OCI-LY7 (cell line): ENCODE data around the gene DDX10. TPM values are rescaled to one million over a fixed set of nuclear protein-coding genes. Genes with fewer than 3 reads are reported as not detected.

Source experiments
- BruUV-seq: library from RNA; stranded (reverse); fragments of 400-500 nt; replicated peaks from 2 replicates; lab custom pipeline; 2021; lab: Mats Ljungman, UMichigan
- CTCF ChIA-PET: fragments of 300-600 bp; sonication (Branson Sonifier 250); formaldehyde crosslinking; loops from one replicate; lab custom pipeline; 2022; ENCODE audit warnings: antibody characterized with exemption; ENCODE audit not compliant: unreplicated experiment; lab: Charles Lee
- POLR2A ChIA-PET: fragments of 300-600 bp; sonication (Branson Sonifier 250); formaldehyde crosslinking; loops from one replicate; lab custom pipeline; 2022; ENCODE audit warnings: antibody characterized with exemption; lab: Charles Lee
- DNase-seq: peaks from one replicate; pipeline ENCODE4 v3.0.0-alpha.2; 2015; ENCODE audit warnings: low spot score
- H2AFZ ChIP-seq: fragments of 200-600 bp; sonication (generic), shearing (Covaris generic); 2 replicates; pipeline ENCODE4 v1.6.1; 2014; ENCODE audit warnings: mild to moderate bottlenecking, antibody characterized with exemption, low read length, moderate library complexity
- H3K27ac ChIP-seq: fragments of 200-600 bp; sonication (generic); 2 replicates; pipeline ENCODE4 v1.5.1; 2014; ENCODE audit warnings: mixed run types, low read depth, mild to moderate bottlenecking, moderate library complexity, low read length, inconsistent platforms; ENCODE audit not compliant: poor library complexity, severe bottlenecking
- H3K36me3 ChIP-seq: fragments of 200-600 bp; sonication (generic); 2 replicates; pipeline ENCODE4 v1.6.1; 2014; ENCODE audit warnings: mild to moderate bottlenecking, antibody characterized with exemption, low read length, moderate library complexity, mixed read lengths; ENCODE audit not compliant: insufficient read depth
- H3K4me1 ChIP-seq: fragments of 200-600 bp; sonication (generic); 2 replicates; pipeline ENCODE4 v1.5.1; 2014; ENCODE audit warnings: mild to moderate bottlenecking, low read length; ENCODE audit not compliant: insufficient read depth, poor library complexity, severe bottlenecking
- H3K4me2 ChIP-seq: fragments of 200-600 bp; sonication (generic); 2 replicates; pipeline ENCODE4 v1.6.1; 2014; ENCODE audit warnings: mild to moderate bottlenecking, low read length
- H3K4me3 ChIP-seq: fragments of 200-600 bp; sonication (generic); 2 replicates; pipeline ENCODE4 v1.5.1; 2014; ENCODE audit warnings: mild to moderate bottlenecking, low read depth, low read length; ENCODE audit not compliant: poor library complexity, severe bottlenecking
- H3K79me2 ChIP-seq: fragments of 200-600 bp; sonication (generic); 2 replicates; pipeline ENCODE4 v1.6.1; 2016; ENCODE audit warnings: low read depth, mild to moderate bottlenecking, low read length, moderate library complexity, mixed read lengths; ENCODE audit not compliant: insufficient read depth
- H3K9me2 ChIP-seq: fragments of 200-600 bp; sonication (generic); 2 replicates; pipeline ENCODE4 v1.6.1; 2016; ENCODE audit warnings: mild to moderate bottlenecking, low read length, mixed read lengths; ENCODE audit not compliant: insufficient read depth
- H3K9me3 ChIP-seq: fragments of 200-600 bp; sonication (generic); 2 replicates; pipeline ENCODE4 v1.6.1; 2014; ENCODE audit warnings: mild to moderate bottlenecking, mixed run types, low read length, mixed read lengths
- H4K20me1 ChIP-seq: fragments of 200-600 bp; sonication (generic); 2 replicates; pipeline ENCODE4 v1.6.1; 2014; ENCODE audit warnings: mild to moderate bottlenecking, antibody characterized with exemption, low read length, moderate library complexity, mixed read lengths; ENCODE audit not compliant: insufficient read depth
- EZH2phosphoT487 ChIP-seq: fragments of 200-600 bp; sonication (generic); IDR thresholded peaks from 2 replicates; pipeline ENCODE4 v1.6.1; 2018; ENCODE audit warnings: low read depth, borderline replicate concordance, mild to moderate bottlenecking, mixed run types, antibody characterized with exemption, low read length, moderate library complexity, mixed read lengths
- intact Hi-C: fragments of 100-400 bp; cut with micrococcal nuclease; formaldehyde crosslinking; loops from one replicate; pipeline ENCODE4 v1.10.0; 2022; ENCODE audit not compliant: unreplicated experiment
- total RNA-seq, 2 experiments: library from RNA; depleted of rRNA in 1 of 2; stranded (reverse); fragments of >200 nt in 1 of 2; shearing (Covaris generic) in 1 of 2; gene quantifications; 2 replicates each; pipeline ENCODE4 v1.2.3, GENCODE V29; 2014 to 2022
- TF ChIP-seq, protein P1 (sequence below): fragments of 200-600 bp; sonication (generic); conservative IDR thresholded peaks from 2 replicates; pipeline ENCODE4 v1.5.1; 2014; ENCODE audit warnings: mild to moderate bottlenecking, antibody characterized with exemption, low read length, moderate library complexity, mixed read lengths

DDX10 gene
- total RNA-seq, 2 experiments from 2014 or later = 46.5 to 48.7 TPM

DNA sequence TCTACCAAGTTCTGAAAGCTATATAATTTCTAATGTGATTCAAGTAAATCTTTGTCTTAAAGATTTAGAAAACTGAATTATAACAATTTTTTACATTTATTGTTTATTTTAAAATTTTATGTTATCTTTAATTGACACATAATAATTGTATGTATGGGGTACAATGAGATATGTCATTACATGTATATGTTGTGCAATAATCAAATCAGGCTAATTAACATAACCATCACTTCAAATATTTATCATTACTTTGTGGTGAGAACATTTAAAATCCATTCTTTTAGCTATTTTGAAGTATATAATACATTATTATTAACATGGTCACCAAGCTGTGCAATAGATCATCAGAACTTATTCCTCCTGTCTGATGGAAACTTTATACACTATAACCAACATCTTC is 181.1 kb downstream of the DDX10 start:
- CTCF ChIA-PET = no interaction called here
- DNase-seq = no peak
- intact Hi-C loops = no loop called here
- POLR2A ChIA-PET = interaction anchor here (1.2 kb wide), 1 partner anchor 9 kb away, joined by 7 read pairs; no protein-coding TSS in a partner anchor
- no TSS peak for BruUV-seq
- TF ChIP-seq EZH2phosphoT487 = no peak
- TF ChIP-seq, protein P1, sequence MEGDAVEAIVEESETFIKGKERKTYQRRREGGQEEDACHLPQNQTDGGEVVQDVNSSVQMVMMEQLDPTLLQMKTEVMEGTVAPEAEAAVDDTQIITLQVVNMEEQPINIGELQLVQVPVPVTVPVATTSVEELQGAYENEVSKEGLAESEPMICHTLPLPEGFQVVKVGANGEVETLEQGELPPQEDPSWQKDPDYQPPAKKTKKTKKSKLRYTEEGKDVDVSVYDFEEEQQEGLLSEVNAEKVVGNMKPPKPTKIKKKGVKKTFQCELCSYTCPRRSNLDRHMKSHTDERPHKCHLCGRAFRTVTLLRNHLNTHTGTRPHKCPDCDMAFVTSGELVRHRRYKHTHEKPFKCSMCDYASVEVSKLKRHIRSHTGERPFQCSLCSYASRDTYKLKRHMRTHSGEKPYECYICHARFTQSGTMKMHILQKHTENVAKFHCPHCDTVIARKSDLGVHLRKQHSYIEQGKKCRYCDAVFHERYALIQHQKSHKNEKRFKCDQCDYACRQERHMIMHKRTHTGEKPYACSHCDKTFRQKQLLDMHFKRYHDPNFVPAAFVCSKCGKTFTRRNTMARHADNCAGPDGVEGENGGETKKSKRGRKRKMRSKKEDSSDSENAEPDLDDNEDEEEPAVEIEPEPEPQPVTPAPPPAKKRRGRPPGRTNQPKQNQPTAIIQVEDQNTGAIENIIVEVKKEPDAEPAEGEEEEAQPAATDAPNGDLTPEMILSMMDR = no peak
- peaks cover 51% of the 10 kb centered on the region for H3K36me3 ChIP-seq
- H3K9me2 ChIP-seq = no peaks in the 10 kb centered on the region
- no peak overlapping the region for H2AFZ ChIP-seq
- no peak overlapping the region for H3K27ac ChIP-seq
- H4K20me1 ChIP-seq = no peaks in the 10 kb centered on the region
- no peaks in the 10 kb centered on the region for H3K4me1 ChIP-seq
- no peaks in the 10 kb centered on the region for H3K9me3 ChIP-seq
- H3K4me3 ChIP-seq = no peak overlapping the region
- H3K79me2 ChIP-seq = no peaks in the 10 kb centered on the region
- no peak overlapping the region for H3K4me2 ChIP-seq

DNA sequence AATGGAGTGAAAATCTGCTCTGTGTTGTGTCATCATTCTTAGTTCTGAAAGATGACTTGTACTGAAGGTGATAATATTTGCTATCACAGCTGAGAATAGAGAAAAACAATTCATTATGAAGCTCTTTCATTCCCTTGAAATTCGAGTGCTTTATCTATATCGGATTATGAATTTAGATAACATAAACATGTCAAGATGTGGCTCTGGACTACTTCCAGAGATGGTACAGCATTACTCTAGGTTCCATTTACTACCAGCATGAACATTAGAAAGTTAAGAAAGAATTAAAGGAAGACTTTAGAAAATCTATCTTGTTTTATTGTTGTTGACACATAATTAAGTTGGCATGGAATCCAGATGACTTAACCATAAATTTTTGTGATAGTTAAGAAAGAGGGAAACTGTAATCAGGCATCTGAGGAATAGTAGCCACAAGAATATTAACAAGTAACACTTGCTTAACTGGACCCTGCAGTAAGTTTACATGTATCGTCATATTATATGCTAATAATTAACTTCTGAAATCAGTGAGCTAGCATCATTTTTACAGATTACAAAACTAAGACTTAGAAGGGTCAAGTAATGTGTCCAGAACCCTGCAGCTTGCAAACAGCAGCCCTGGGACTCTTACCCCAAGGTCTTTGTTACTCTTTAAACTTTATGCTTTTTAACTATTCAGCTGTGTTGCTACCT is 182.6 kb downstream of the DDX10 start:
- H2AFZ ChIP-seq = no peak overlapping the region
- intact Hi-C loops = no loop called here
- ChIA-PET POLR2A (interaction anchor here (0.6 to 1.8 kb wide), 5 partner anchors 8 to 256 kb away, joined by 3 to 11 read pairs (median 4); no protein-coding TSS in a partner anchor), CTCF (no interaction called here)
- TF ChIP-seq, protein P1 = no peak
- no peak for TF ChIP-seq EZH2phosphoT487
- H3K36me3 ChIP-seq = peaks cover 39% of the 10 kb centered on the region
- BruUV-seq = no TSS peak
- no peaks in the 10 kb centered on the region for H4K20me1 ChIP-seq
- no peak overlapping the region for H3K4me3 ChIP-seq
- no peaks in the 10 kb centered on the region for H3K9me3 ChIP-seq
- no peak overlapping the region for H3K4me2 ChIP-seq
- H3K9me2 ChIP-seq = no peaks in the 10 kb centered on the region
- DNase-seq = no peak
- no peaks in the 10 kb centered on the region for H3K79me2 ChIP-seq
- no peak overlapping the region for H3K27ac ChIP-seq
- no peaks in the 10 kb centered on the region for H3K4me1 ChIP-seq

DNA sequence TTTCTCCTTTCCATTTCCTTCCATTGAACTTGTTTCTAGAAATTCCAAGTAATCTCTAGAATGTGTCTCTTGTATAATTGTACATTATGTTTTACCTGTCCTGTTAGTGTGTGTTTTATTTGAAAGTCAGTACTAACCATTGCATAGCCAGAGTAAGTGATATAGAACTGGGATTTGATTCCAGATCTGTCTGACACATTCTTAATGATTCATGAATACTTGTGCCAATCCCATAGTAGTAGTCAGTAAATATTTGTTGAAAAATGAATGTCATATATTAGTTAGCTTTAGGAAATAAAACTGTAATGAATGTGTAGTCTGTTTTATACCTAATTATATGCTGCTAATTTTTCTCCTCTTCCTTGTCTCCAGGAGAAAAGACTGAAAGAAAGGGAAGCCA is 186.9 kb downstream of the DDX10 start:
- no TSS peak for BruUV-seq
- Histone ChIP-seq H4K20me1 (no peaks in the 10 kb centered on the region), H3K4me2 (no peak overlapping the region), H3K79me2 (peaks cover 7% of the 10 kb centered on the region; the same call in 1 of the 2 replicates), H3K27ac (no peak overlapping the region), H3K9me3 (no peaks in the 10 kb centered on the region), H3K4me3 (no peak overlapping the region), H3K9me2 (no peaks in the 10 kb centered on the region), H3K4me1 (peaks cover 16% of the 10 kb centered on the region), H2AFZ (no peak overlapping the region), H3K36me3 (peaks cover 18% of the 10 kb centered on the region)
- intact Hi-C loops = no loop called here
- DNase-seq = no peak
- no peak for TF ChIP-seq EZH2phosphoT487
- TF ChIP-seq, protein P1 = no peak
- POLR2A ChIA-PET = interaction anchor here (0.9 to 2.3 kb wide), 3 partner anchors 10 to 15 kb away, joined by 3 to 7 read pairs (median 7); no protein-coding TSS in a partner anchor
- CTCF ChIA-PET = no interaction called here
